ENCODE data around the gene VARS2. TPM values are rescaled to one million over a fixed set of nuclear protein-coding genes. Genes with fewer than 3 reads are reported as not detected.

Gene VARS2
- total RNA-seq, 4 donors from 2014 or later = 13.0 to 25.2 (median 18.1) TPM

GRCh38 chr6:30974490-30975252, 60.6 kb downstream of the VARS2 start:
- DNase-seq (ENCODE audit: low spot score in 2 of 2) = no peak
- intact Hi-C loops (cut with DNase I; ENCODE audit: low total_unique reads) = no loop called here
- no peak overlapping the region for H3K4me3 ChIP-seq (ENCODE audit: low read depth, poor library complexity, severe bottlenecking)
- TF ChIP-seq POLR2A (IDR thresholded peaks at IDR 0.05) (no peak), CTCF (IDR thresholded peaks at IDR 0.05) (no peak)
- WGBS, 2 donors = 48 to 76% methylated on average over 4 of the region's 4 CpGs

Small RNA genes lying within 50 kb of the gene (microRNA-seq; reads per million reads assigned to microRNA genes)
- 0 reads per million in 2 donors for gene MIR4640 (ENCODE audit: borderline number of aligned reads in 1 of 2, borderline replicate concordance in 2 of 2)

Other genes with a start within 250 kb of the VARS2 start
- 10 to 100 TPM; 25.0 to 37.0 (median 32.9) TPM for gene DHX16, start 241.2 kb upstream of the VARS2 start, total RNA-seq
- gene PPP1R18, start 227.6 kb upstream of the VARS2 start, total RNA-seq = 10 to 100 TPM; 23.6 to 34.1 (median 27.3) TPM
- gene NRM, start 223.3 kb upstream of the VARS2 start, total RNA-seq = 1 to 10 TPM; 4.3 to 6.9 (median 6.1) TPM
- 10 to 100 TPM in 1 of 4 donors, 1 to 10 TPM in 3; 9.7 to 21.4 (median 9.8) TPM for gene MDC1, start 197.0 kb upstream of the VARS2 start, total RNA-seq
- gene TUBB, start 193.9 kb upstream of the VARS2 start, total RNA-seq = 100 to 1,000 TPM; 119 to 179 (median 156) TPM
- gene FLOT1, start 171.6 kb upstream of the VARS2 start, total RNA-seq = 10 to 100 TPM; 40.2 to 64.1 (median 42.5) TPM
- gene IER3, start 169.7 kb upstream of the VARS2 start, total RNA-seq = 10 to 100 TPM; 20.9 to 56.5 (median 33.3) TPM
- 100 to 1,000 TPM; 140 to 221 (median 194) TPM for gene DDR1, start 29.7 kb upstream of the VARS2 start, total RNA-seq
- gene GTF2H4, start 6.0 kb upstream of the VARS2 start, total RNA-seq = 10 to 100 TPM in 2 of 4 donors, 1 to 10 TPM in 2; 6.1 to 11.2 (median 9.4) TPM
- gene SFTA2, start 17.9 kb downstream of the VARS2 start, total RNA-seq = under 1 TPM in 1 of 4 donors, not detected in 3; 0.36 TPM
- gene MUCL3, start 26.7 kb downstream of the VARS2 start, total RNA-seq = not detected
- gene MUC21, start 69.5 kb downstream of the VARS2 start, total RNA-seq = not detected
- gene MUC22, start 96.2 kb downstream of the VARS2 start, total RNA-seq = not detected
- 10 to 100 TPM in 3 of 4 donors, 1 to 10 TPM in 1; 7.5 to 20.2 (median 15.2) TPM for gene C6orf15, start 198.3 kb downstream of the VARS2 start, total RNA-seq
- gene PSORS1C1, start 200.6 kb downstream of the VARS2 start, total RNA-seq = 10 to 100 TPM in 1 of 4 donors, 1 to 10 TPM in 3; 1.8 to 21.4 (median 6.2) TPM
- 1,000 to 10,000 TPM in 1 of 4 donors, 100 to 1,000 TPM in 3; 480 to 1,164 (median 686) TPM for gene CDSN, start 206.2 kb downstream of the VARS2 start, total RNA-seq
- gene PSORS1C2, start 224.8 kb downstream of the VARS2 start, total RNA-seq = 10 to 100 TPM; 34.8 to 55.5 (median 44.1) TPM
- gene CCHCR1, start 243.6 kb downstream of the VARS2 start, total RNA-seq = 10 to 100 TPM; 13.1 to 34.1 (median 21.7) TPM
- gene TCF19, start 244.4 kb downstream of the VARS2 start, total RNA-seq = 10 to 100 TPM; 18.9 to 24.2 (median 20.8) TPM

Measured in lower leg skin (tissue), 4 donors.